ENCODE results near the gene MRPL37.

Gene MRPL37

GRCh38 chr1:54234284-54234683, 34.3 kb downstream of the MRPL37 start:
- H3K9ac ChIP-seq (ENCODE audit: low read depth, low read length) = no peak overlapping the region
- H3K36me3 ChIP-seq (ENCODE audit: insufficient read depth, low read length) = peaks cover 12% of the 10 kb centered on the region
- no peak overlapping the region for H3K4me3 ChIP-seq (ENCODE audit: low read length)
- no peaks in the 10 kb centered on the region for H3K9me3 ChIP-seq (replicated peaks; ENCODE audit: low read length)
- no peaks in the 10 kb centered on the region for H3K27me3 ChIP-seq (ENCODE audit: control insufficient read depth, insufficient read depth, low read length)
- no peak overlapping the region for H3K4me2 ChIP-seq (ENCODE audit: low read length)
- peaks cover 9% of the 10 kb centered on the region for H3K4me1 ChIP-seq (ENCODE audit: control insufficient read depth, insufficient read depth, low read length)

GRCh38 chr1:54237586-54237985, 37.6 kb downstream of the MRPL37 start:
- Histone ChIP-seq H3K36me3 (ENCODE audit: insufficient read depth, low read length) (peaks cover 16% of the 10 kb centered on the region), H3K9ac (ENCODE audit: low read depth, low read length) (no peak overlapping the region), H3K27me3 (ENCODE audit: control insufficient read depth, insufficient read depth, low read length) (no peaks in the 10 kb centered on the region), H3K4me1 (ENCODE audit: control insufficient read depth, insufficient read depth, low read length) (no peaks in the 10 kb centered on the region), H3K4me3 (ENCODE audit: low read length) (no peak overlapping the region), H3K4me2 (ENCODE audit: low read length) (no peak overlapping the region), H3K9me3 (replicated peaks; ENCODE audit: low read length) (no peaks in the 10 kb centered on the region)

- no peak overlapping the region for H3K9ac ChIP-seq (ENCODE audit: low read depth, low read length)
- H3K36me3 ChIP-seq (ENCODE audit: insufficient read depth, low read length) = peaks cover 16% of the 10 kb centered on the region
- H3K9me3 ChIP-seq (replicated peaks; ENCODE audit: low read length) = no peaks in the 10 kb centered on the region
- H3K4me3 ChIP-seq (ENCODE audit: low read length) = no peak overlapping the region
- H3K4me2 ChIP-seq (ENCODE audit: low read length) = no peak overlapping the region
- no peaks in the 10 kb centered on the region for H3K4me1 ChIP-seq (ENCODE audit: control insufficient read depth, insufficient read depth, low read length)
- no peaks in the 10 kb centered on the region for H3K27me3 ChIP-seq (ENCODE audit: control insufficient read depth, insufficient read depth, low read length)
These were observed 38.5 kb downstream of the MRPL37 start for GRCh38 chr1:54238353-54239034.

- no peak overlapping the region for H3K4me3 ChIP-seq (ENCODE audit: low read length)
- H3K36me3 ChIP-seq (ENCODE audit: insufficient read depth, low read length) = peaks cover 16% of the 10 kb centered on the region
- no peak overlapping the region for H3K9ac ChIP-seq (ENCODE audit: low read depth, low read length)
- H3K4me2 ChIP-seq (ENCODE audit: low read length) = no peak overlapping the region
- H3K9me3 ChIP-seq (replicated peaks; ENCODE audit: low read length) = no peaks in the 10 kb centered on the region
- no peaks in the 10 kb centered on the region for H3K27me3 ChIP-seq (ENCODE audit: control insufficient read depth, insufficient read depth, low read length)
- no peaks in the 10 kb centered on the region for H3K4me1 ChIP-seq (ENCODE audit: control insufficient read depth, insufficient read depth, low read length)
These were observed 39.0 kb downstream of the MRPL37 start for GRCh38 chr1:54239035-54239383.

GRCh38 chr1:54239631-54240031, 39.7 kb downstream of the MRPL37 start:
- H3K4me1 ChIP-seq (ENCODE audit: control insufficient read depth, insufficient read depth, low read length) = no peaks in the 10 kb centered on the region
- H3K36me3 ChIP-seq (ENCODE audit: insufficient read depth, low read length) = peaks cover 16% of the 10 kb centered on the region
- H3K27me3 ChIP-seq (ENCODE audit: control insufficient read depth, insufficient read depth, low read length) = no peaks in the 10 kb centered on the region
- H3K4me3 ChIP-seq (ENCODE audit: low read length) = no peak overlapping the region
- no peak overlapping the region for H3K4me2 ChIP-seq (ENCODE audit: low read length)
- no peaks in the 10 kb centered on the region for H3K9me3 ChIP-seq (replicated peaks; ENCODE audit: low read length)
- H3K9ac ChIP-seq (ENCODE audit: low read depth, low read length) = no peak overlapping the region

- H3K36me3 ChIP-seq (ENCODE audit: insufficient read depth, low read length) = peaks cover 16% of the 10 kb centered on the region
- no peak overlapping the region for H3K9ac ChIP-seq (ENCODE audit: low read depth, low read length)
- H3K9me3 ChIP-seq (replicated peaks; ENCODE audit: low read length) = no peaks in the 10 kb centered on the region
- H3K4me1 ChIP-seq (ENCODE audit: control insufficient read depth, insufficient read depth, low read length) = peaks cover 7% of the 10 kb centered on the region
- H3K27me3 ChIP-seq (ENCODE audit: control insufficient read depth, insufficient read depth, low read length) = no peaks in the 10 kb centered on the region
- no peak overlapping the region for H3K4me3 ChIP-seq (ENCODE audit: low read length)
- no peak overlapping the region for H3K4me2 ChIP-seq (ENCODE audit: low read length)
These were observed 40.9 kb downstream of the MRPL37 start for GRCh38 chr1:54240741-54241335.

- Histone ChIP-seq H3K27me3 (ENCODE audit: control insufficient read depth, insufficient read depth, low read length) (no peaks in the 10 kb centered on the region), H3K4me2 (ENCODE audit: low read length) (no peak overlapping the region), H3K9ac (ENCODE audit: low read depth, low read length) (no peak overlapping the region), H3K36me3 (ENCODE audit: insufficient read depth, low read length) (peaks cover 18% of the 10 kb centered on the region), H3K4me1 (ENCODE audit: control insufficient read depth, insufficient read depth, low read length) (peaks cover 7% of the 10 kb centered on the region), H3K9me3 (replicated peaks; ENCODE audit: low read length) (no peaks in the 10 kb centered on the region), H3K4me3 (ENCODE audit: low read length) (no peak overlapping the region)
These were observed 41.4 kb downstream of the MRPL37 start for GRCh38 chr1:54241364-54241763.

- Histone ChIP-seq H3K4me2 (ENCODE audit: low read length) (no peak overlapping the region), H3K9ac (ENCODE audit: low read depth, low read length) (no peak overlapping the region), H3K9me3 (replicated peaks; ENCODE audit: low read length) (no peaks in the 10 kb centered on the region), H3K4me1 (ENCODE audit: control insufficient read depth, insufficient read depth, low read length) (peaks cover 7% of the 10 kb centered on the region), H3K4me3 (ENCODE audit: low read length) (no peak overlapping the region), H3K27me3 (ENCODE audit: control insufficient read depth, insufficient read depth, low read length) (no peaks in the 10 kb centered on the region), H3K36me3 (ENCODE audit: insufficient read depth, low read length) (peaks cover 8% of the 10 kb centered on the region)
These were observed 43.1 kb downstream of the MRPL37 start for GRCh38 chr1:54243022-54243421.

GRCh38 chr1:54244655-54245054, 44.7 kb downstream of the MRPL37 start:
- H3K27me3 ChIP-seq (ENCODE audit: control insufficient read depth, insufficient read depth, low read length) = no peaks in the 10 kb centered on the region
- no peak overlapping the region for H3K4me3 ChIP-seq (ENCODE audit: low read length)
- H3K9me3 ChIP-seq (replicated peaks; ENCODE audit: low read length) = no peaks in the 10 kb centered on the region
- no peak overlapping the region for H3K4me2 ChIP-seq (ENCODE audit: low read length)
- H3K9ac ChIP-seq (ENCODE audit: low read depth, low read length) = no peak overlapping the region
- peaks cover 18% of the 10 kb centered on the region for H3K4me1 ChIP-seq (ENCODE audit: control insufficient read depth, insufficient read depth, low read length)
- H3K36me3 ChIP-seq (ENCODE audit: insufficient read depth, low read length) = peaks cover 8% of the 10 kb centered on the region

- Histone ChIP-seq H3K36me3 (ENCODE audit: insufficient read depth, low read length) (peaks cover 8% of the 10 kb centered on the region), H3K9ac (ENCODE audit: low read depth, low read length) (no peak overlapping the region), H3K9me3 (replicated peaks; ENCODE audit: low read length) (no peaks in the 10 kb centered on the region), H3K4me3 (ENCODE audit: low read length) (no peak overlapping the region), H3K27me3 (ENCODE audit: control insufficient read depth, insufficient read depth, low read length) (no peaks in the 10 kb centered on the region), H3K4me1 (ENCODE audit: control insufficient read depth, insufficient read depth, low read length) (peaks cover 27% of the 10 kb centered on the region), H3K4me2 (ENCODE audit: low read length) (no peak overlapping the region)
These were observed 45.5 kb downstream of the MRPL37 start for GRCh38 chr1:54245501-54245900.

GRCh38 chr1:54246116-54246721, 46.3 kb downstream of the MRPL37 start:
- H3K4me1 ChIP-seq (ENCODE audit: control insufficient read depth, insufficient read depth, low read length) = peaks cover 29% of the 10 kb centered on the region
- no peak overlapping the region for H3K9ac ChIP-seq (ENCODE audit: low read depth, low read length)
- H3K9me3 ChIP-seq (replicated peaks; ENCODE audit: low read length) = no peaks in the 10 kb centered on the region
- H3K4me2 ChIP-seq (ENCODE audit: low read length) = no peak overlapping the region
- H3K4me3 ChIP-seq (ENCODE audit: low read length) = no peak overlapping the region
- no peaks in the 10 kb centered on the region for H3K27me3 ChIP-seq (ENCODE audit: control insufficient read depth, insufficient read depth, low read length)
- H3K36me3 ChIP-seq (ENCODE audit: insufficient read depth, low read length) = peaks cover 8% of the 10 kb centered on the region
